Caco-2 (cell line): ENCODE data around the gene NEK7. TPM values are rescaled to one million over a fixed set of nuclear protein-coding genes. Genes with fewer than 3 reads are reported as not detected.

Source experiments
- BruUV-seq: library from RNA; stranded (reverse); fragments of 400-500 nt; replicated peaks from 2 replicates; lab custom pipeline; 2021; lab: Mats Ljungman, UMichigan
- CTCF ChIA-PET: fragments of 300-600 bp; sonication (Branson Sonifier 250); formaldehyde crosslinking; loops from one replicate; lab custom pipeline; 2022; ENCODE audit warnings: antibody characterized with exemption; lab: Charles Lee
- POLR2A ChIA-PET: fragments of 300-600 bp; sonication (Branson Sonifier 250); formaldehyde crosslinking; loops from one replicate; lab custom pipeline; 2022; ENCODE audit warnings: antibody characterized with exemption; lab: Charles Lee
- DNase-seq, 2 experiments: peaks; one replicate each; pipeline versions ENCODE4 v3.0.0 to v3.0.0-alpha.2; 2020 to 2022
- H3K27me3 ChIP-seq: replicated peaks from 2 replicates; pipeline ENCODE4 v1.6.0; 2011; ENCODE audit warnings: low read length; ENCODE audit not compliant: control insufficient read depth, insufficient read depth
- H3K36me3 ChIP-seq: 2 replicates; pipeline ENCODE4 v1.5.1; 2011; ENCODE audit warnings: low read length; ENCODE audit not compliant: control insufficient read depth, insufficient read depth
- H3K4me1 ChIP-seq: fragments of 250-450 bp; sonication (Bioruptor Pico); 2 replicates; pipeline ENCODE4 v1.5.1; 2020; ENCODE audit warnings: mild to moderate bottlenecking
- H3K4me3 ChIP-seq: 2 replicates; pipeline ENCODE4 v1.5.1; 2011; ENCODE audit warnings: low read depth, mild to moderate bottlenecking, control low read depth, low read length
- H3K9me3 ChIP-seq: fragments of 250-450 bp; sonication (Bioruptor Pico); 2 replicates; pipeline ENCODE4 v1.5.1; 2020; ENCODE audit warnings: mild to moderate bottlenecking, moderate library complexity
- H3K27ac Mint-ChIP-seq: one replicate; pipeline ENCODE4 v1.8.0; 2022; ENCODE audit warnings: mixed read lengths; ENCODE audit not compliant: unreplicated experiment
- H3K27me3 Mint-ChIP-seq: one replicate; pipeline ENCODE4 v1.8.0; 2022; ENCODE audit warnings: mixed read lengths; ENCODE audit not compliant: insufficient read depth, unreplicated experiment
- H3K36me3 Mint-ChIP-seq: one replicate; pipeline ENCODE4 v1.8.0; 2022; ENCODE audit warnings: mild to moderate bottlenecking, mixed read lengths; ENCODE audit not compliant: insufficient read depth, unreplicated experiment
- H3K4me1 Mint-ChIP-seq: one replicate; pipeline ENCODE4 v1.8.0; 2022; ENCODE audit warnings: low read depth, mixed read lengths; ENCODE audit not compliant: unreplicated experiment
- H3K4me3 Mint-ChIP-seq: one replicate; pipeline ENCODE4 v1.8.0; 2022; ENCODE audit warnings: mild to moderate bottlenecking, moderate library complexity, mixed read lengths; ENCODE audit not compliant: unreplicated experiment
- H3K9me3 Mint-ChIP-seq: one replicate; pipeline ENCODE4 v1.8.0; 2022; ENCODE audit warnings: mixed read lengths; ENCODE audit not compliant: unreplicated experiment
- intact Hi-C: fragments of 100-400 bp; cut with micrococcal nuclease; formaldehyde crosslinking; loops from one replicate; pipeline ENCODE4 v1.10.0; 2022; ENCODE audit not compliant: unreplicated experiment
- total RNA-seq: library from RNA; stranded (reverse); gene quantifications from 2 replicates; pipeline ENCODE4 v1.2.3, GENCODE V29; 2022
- TF ChIP-seq, protein P1 (sequence below), 2 experiments: fragments of 200-600 bp in 1 of 2; IDR thresholded peaks; 1 replicate in 1 of 2; 2 replicates in 1 of 2; pipeline versions ENCODE4 v1.5.1 to v1.8.0; 2011 to 2022; ENCODE audit warnings: antibody characterized with exemption in 1 of 2, control low read depth in 1 of 2, inconsistent platforms in 1 of 2, low read depth in 1 of 2, low read length in 1 of 2, mild to moderate bottlenecking in 1 of 2, moderate library complexity in 1 of 2; ENCODE audit not compliant: insufficient read depth in 1 of 2, severe bottlenecking in 1 of 2, unreplicated experiment in 1 of 2

The NEK7 gene
- total RNA-seq, 1 experiment from 2014 or later = 56.1 TPM

DNA sequence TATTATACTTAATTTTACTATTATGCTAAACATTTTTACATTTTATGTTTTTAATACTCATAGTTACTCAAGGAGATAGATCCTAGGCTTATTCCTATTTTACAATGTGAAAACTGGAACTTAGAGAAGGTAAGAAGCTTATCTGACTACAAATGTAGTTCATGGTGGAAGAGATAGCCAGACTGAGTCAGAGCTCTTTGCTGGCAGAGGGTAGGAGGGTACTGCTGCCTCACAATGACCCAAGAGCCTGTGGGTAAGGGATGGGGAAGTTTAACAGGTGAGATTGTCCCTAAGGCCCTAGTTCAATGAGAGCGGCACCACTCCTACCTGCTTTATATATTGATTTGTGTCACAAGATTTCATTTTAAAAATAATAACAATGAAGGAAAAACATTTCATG lies 34.1 kb upstream of the NEK7 start:
- H3K4me1 Mint-ChIP-seq = peaks cover 5% of the 10 kb centered on the region
- H3K36me3 Mint-ChIP-seq = no peaks in the 10 kb centered on the region
- H3K27me3 Mint-ChIP-seq = no peaks in the 10 kb centered on the region
- intact Hi-C loops = no loop called here
- no TSS peak for BruUV-seq
- Histone ChIP-seq H3K4me1 (peaks cover 6% of the 10 kb centered on the region; the same call in 1 of the 2 replicates), H3K4me3 (no peak overlapping the region), H3K27me3 (no peaks in the 10 kb centered on the region), H3K36me3 (no peaks in the 10 kb centered on the region), H3K9me3 (no peaks in the 10 kb centered on the region)
- ChIA-PET CTCF (no interaction called here), POLR2A (no interaction called here)
- H3K4me3 Mint-ChIP-seq = no peak overlapping the region
- DNase-seq = no peak
- no peaks in the 10 kb centered on the region for H3K9me3 Mint-ChIP-seq
- TF ChIP-seq, protein P1, sequence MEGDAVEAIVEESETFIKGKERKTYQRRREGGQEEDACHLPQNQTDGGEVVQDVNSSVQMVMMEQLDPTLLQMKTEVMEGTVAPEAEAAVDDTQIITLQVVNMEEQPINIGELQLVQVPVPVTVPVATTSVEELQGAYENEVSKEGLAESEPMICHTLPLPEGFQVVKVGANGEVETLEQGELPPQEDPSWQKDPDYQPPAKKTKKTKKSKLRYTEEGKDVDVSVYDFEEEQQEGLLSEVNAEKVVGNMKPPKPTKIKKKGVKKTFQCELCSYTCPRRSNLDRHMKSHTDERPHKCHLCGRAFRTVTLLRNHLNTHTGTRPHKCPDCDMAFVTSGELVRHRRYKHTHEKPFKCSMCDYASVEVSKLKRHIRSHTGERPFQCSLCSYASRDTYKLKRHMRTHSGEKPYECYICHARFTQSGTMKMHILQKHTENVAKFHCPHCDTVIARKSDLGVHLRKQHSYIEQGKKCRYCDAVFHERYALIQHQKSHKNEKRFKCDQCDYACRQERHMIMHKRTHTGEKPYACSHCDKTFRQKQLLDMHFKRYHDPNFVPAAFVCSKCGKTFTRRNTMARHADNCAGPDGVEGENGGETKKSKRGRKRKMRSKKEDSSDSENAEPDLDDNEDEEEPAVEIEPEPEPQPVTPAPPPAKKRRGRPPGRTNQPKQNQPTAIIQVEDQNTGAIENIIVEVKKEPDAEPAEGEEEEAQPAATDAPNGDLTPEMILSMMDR (IDR thresholded peaks at IDR 0.05; ENCODE audit: insufficient read depth in 1 of 2, low read depth in 1 of 2, low read length in 1 of 2, severe bottlenecking in 1 of 2, unreplicated experiment in 1 of 2) = no peak
- no peak overlapping the region for H3K27ac Mint-ChIP-seq

DNA sequence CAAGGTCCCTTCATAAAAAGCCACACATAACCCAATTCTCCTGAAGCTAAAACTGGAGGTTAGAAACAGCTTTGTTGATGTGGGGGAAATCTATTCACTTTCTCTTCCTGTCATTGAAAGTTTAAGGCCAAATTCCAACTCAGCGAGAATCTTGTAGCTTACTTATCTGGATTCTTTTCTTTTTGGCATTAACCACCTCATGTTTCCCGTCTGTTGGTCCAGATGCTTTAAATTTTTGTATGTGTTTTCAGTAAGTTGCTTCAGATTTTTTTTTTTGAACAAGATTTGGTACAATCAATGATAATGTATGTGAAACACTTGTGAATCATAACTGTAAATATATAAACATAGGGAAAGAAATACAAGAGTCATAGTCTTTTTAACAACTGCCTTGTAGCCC lies 33.7 kb upstream of the NEK7 start:
- H3K4me1 Mint-ChIP-seq = peaks cover 9% of the 10 kb centered on the region
- Histone ChIP-seq H3K27me3 (no peaks in the 10 kb centered on the region), H3K4me3 (no peak overlapping the region), H3K4me1 (peaks cover 6% of the 10 kb centered on the region; the same call in 1 of the 2 replicates), H3K9me3 (no peaks in the 10 kb centered on the region), H3K36me3 (no peaks in the 10 kb centered on the region)
- ChIA-PET CTCF (no interaction called here), POLR2A (no interaction called here)
- no peak overlapping the region for H3K4me3 Mint-ChIP-seq
- TF ChIP-seq, protein P1 (IDR thresholded peaks at IDR 0.05; ENCODE audit: insufficient read depth in 1 of 2, low read depth in 1 of 2, low read length in 1 of 2, severe bottlenecking in 1 of 2, unreplicated experiment in 1 of 2) = no peak
- no TSS peak for BruUV-seq
- H3K27ac Mint-ChIP-seq = no peak overlapping the region
- no peaks in the 10 kb centered on the region for H3K9me3 Mint-ChIP-seq
- DNase-seq = no peak
- intact Hi-C loops = no loop called here
- no peaks in the 10 kb centered on the region for H3K36me3 Mint-ChIP-seq
- H3K27me3 Mint-ChIP-seq = no peaks in the 10 kb centered on the region

DNA sequence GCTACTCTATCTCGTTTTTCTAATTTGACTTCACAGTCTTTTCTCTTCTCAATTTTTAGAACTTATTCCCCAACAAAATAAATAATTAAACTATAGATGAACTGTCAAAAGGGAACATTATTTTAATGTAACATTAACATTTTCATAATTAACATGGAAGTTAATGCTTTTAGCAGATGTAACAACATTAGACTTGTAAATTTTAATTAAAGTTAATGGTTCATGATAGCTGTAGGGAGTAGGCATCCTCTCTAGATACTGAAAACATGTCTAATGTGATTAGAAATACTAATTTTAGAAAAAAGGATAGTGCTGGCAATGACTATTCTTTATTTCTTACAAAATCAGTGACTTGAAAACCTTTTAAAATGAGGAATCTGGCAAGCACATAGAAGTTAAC lies 32.1 kb upstream of the NEK7 start:
- no peak overlapping the region for H3K4me3 Mint-ChIP-seq
- H3K27me3 Mint-ChIP-seq = no peaks in the 10 kb centered on the region
- H3K36me3 ChIP-seq = no peaks in the 10 kb centered on the region
- no peaks in the 10 kb centered on the region for H3K9me3 ChIP-seq
- no TSS peak for BruUV-seq
- peaks cover 6% of the 10 kb centered on the region; the same call in 1 of the 2 replicates for H3K4me1 ChIP-seq
- ChIA-PET CTCF (no interaction called here), POLR2A (no interaction called here)
- peaks cover 11% of the 10 kb centered on the region for H3K4me1 Mint-ChIP-seq
- H3K4me3 ChIP-seq = no peak overlapping the region
- no peaks in the 10 kb centered on the region for H3K36me3 Mint-ChIP-seq
- H3K27me3 ChIP-seq = no peaks in the 10 kb centered on the region
- no peak for DNase-seq
- no peaks in the 10 kb centered on the region for H3K9me3 Mint-ChIP-seq
- H3K27ac Mint-ChIP-seq = no peak overlapping the region
- TF ChIP-seq, protein P1 (IDR thresholded peaks at IDR 0.05; ENCODE audit: insufficient read depth in 1 of 2, low read depth in 1 of 2, low read length in 1 of 2, severe bottlenecking in 1 of 2, unreplicated experiment in 1 of 2) = no peak
- intact Hi-C loops = no loop called here
